Ascending aorta (tissue), 2 donors: ENCODE measurements around the gene PTPN1. TPM values are rescaled to one million over a fixed set of nuclear protein-coding genes. Genes with fewer than 3 reads are reported as not detected.
"Not testable (repeated sequence)": the region's sequence is repeated elsewhere in the genome, so short reads cannot be mapped to it uniquely, and the experiment has no call there.

Experiments
- DNase-seq, 2 donors: peaks; one replicate each; pipeline ENCODE4 v3.0.0-alpha.2; 2019; ENCODE audit warnings: low spot score in 2 of 2
- H3K27ac ChIP-seq, 2 donors: fragments of 200-600 bp; sonication (generic); one replicate each; pipeline ENCODE4 v1.5.1; 2016 to 2017; ENCODE audit warnings: mild to moderate bottlenecking in 1 of 2
- H3K27me3 ChIP-seq: fragments of 200-600 bp; sonication (generic); one replicate; pipeline ENCODE4 v1.5.1; 2017
- H3K36me3 ChIP-seq, 2 donors: fragments of 200-600 bp; sonication (generic); one replicate each; pipeline ENCODE4 v1.5.1; 2016
- H3K4me1 ChIP-seq, 2 donors: fragments of 200-600 bp; sonication (generic); one replicate each; pipeline ENCODE4 v1.5.1; 2016 to 2017; ENCODE audit warnings: mild to moderate bottlenecking in 1 of 2
- H3K4me3 ChIP-seq, 2 donors: fragments of 200-600 bp; sonication (generic); one replicate each; pipeline ENCODE4 v1.5.1; 2016 to 2017; ENCODE audit warnings: mild to moderate bottlenecking in 1 of 2
- H3K9me3 ChIP-seq, 2 donors: fragments of 200-600 bp; sonication (generic); one replicate each; pipeline ENCODE4 v1.5.1; 2016
- CTCF ChIP-seq, 3 experiments: fragments of 200-600 bp in 2 of 3; fragments of 450-650 bp in 1 of 3; sonication (generic) in 2 of 3; IDR thresholded peaks; one replicate each; pipeline ENCODE4 v1.5.1; 2016 to 2019; ENCODE audit warnings: antibody characterized with exemption in 3 of 3, mild to moderate bottlenecking in 1 of 3, moderate library complexity in 1 of 3
- intact Hi-C: fragments of 100-400 bp; cut with DNase I; formaldehyde crosslinking; loops from one replicate; pipeline ENCODE4 v1.15.1; 2023
- total RNA-seq: library from RNA; depleted of rRNA; stranded (reverse); fragments of >200 nt; gene quantifications from one replicate; pipeline ENCODE4 v1.1.0, GENCODE V29; 2016

Gene PTPN1
- total RNA-seq, 1 donor from 2014 or later, result 30.2 TPM

GRCh38 chr20:50565383-50565782 lies 55.2 kb downstream of the PTPN1 start:
- peaks cover 10 to 22% of the 10 kb centered on the region in 2 donors for H3K4me1 ChIP-seq
- H3K4me3 ChIP-seq, result no peak overlapping the region
- peaks cover 19 to 39% of the 10 kb centered on the region in 2 donors for H3K36me3 ChIP-seq
- no peak for DNase-seq
- H3K9me3 ChIP-seq, result no peaks in the 10 kb centered on the region
- intact Hi-C loops, result no loop called here
- peak overlapping the region in 1 of 2 donors; percentile 18 for H3K27ac ChIP-seq
- H3K27me3 ChIP-seq, result no peaks in the 10 kb centered on the region
- TF ChIP-seq CTCF (IDR thresholded peaks at IDR 0.05), result no peak

- H3K27ac ChIP-seq, result no peak overlapping the region
- H3K36me3 ChIP-seq, result peaks cover 19 to 39% of the 10 kb centered on the region in 2 donors
- intact Hi-C loops, result no loop called here
- DNase-seq, result no peak
- H3K27me3 ChIP-seq, result no peaks in the 10 kb centered on the region
- TF ChIP-seq CTCF (IDR thresholded peaks at IDR 0.05), result no peak
- no peak overlapping the region for H3K4me3 ChIP-seq
- peaks cover 9 to 18% of the 10 kb centered on the region in 2 donors for H3K4me1 ChIP-seq
- H3K9me3 ChIP-seq, result no peaks in the 10 kb centered on the region
Measured at GRCh38 chr20:50565871-50566270, 55.7 kb downstream of the PTPN1 start.

- Histone ChIP-seq H3K9me3 (no peaks in the 10 kb centered on the region), H3K27ac (no peak overlapping the region), H3K4me1 (peaks cover 6 to 15% of the 10 kb centered on the region in 2 donors), H3K4me3 (no peak overlapping the region), H3K36me3 (peaks cover 19 to 30% of the 10 kb centered on the region in 2 donors), H3K27me3 (no peaks in the 10 kb centered on the region)
- no peak for TF ChIP-seq CTCF (IDR thresholded peaks at IDR 0.05)
- DNase-seq, result peak in 1 of 2 donors; percentile 56
- intact Hi-C loops, result no loop called here
Measured at GRCh38 chr20:50567860-50568548, 57.8 kb downstream of the PTPN1 start.

DNA sequence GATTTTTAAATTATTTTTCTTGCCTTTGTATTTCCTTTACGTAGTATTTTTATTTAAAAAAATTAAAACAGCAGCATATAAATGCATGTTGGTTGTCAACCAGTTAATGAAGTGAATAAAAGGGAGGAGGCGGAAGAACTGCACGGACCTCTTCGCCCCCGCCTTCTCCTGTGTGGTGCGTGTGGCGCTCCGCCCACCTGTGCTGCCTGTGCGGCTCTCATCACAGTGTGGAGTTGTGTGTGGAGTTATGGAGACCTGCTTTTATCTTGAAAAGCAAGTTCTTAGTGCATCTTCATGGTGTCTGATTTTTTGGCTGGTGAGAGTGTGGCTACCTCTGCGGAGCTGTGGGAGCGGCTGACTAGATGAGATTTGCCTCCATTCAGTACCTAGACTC lies 58.4 kb downstream of the PTPN1 start:
- H3K4me1 ChIP-seq, result peaks cover 11 to 21% of the 10 kb centered on the region in 2 donors
- H3K36me3 ChIP-seq, result peaks cover 19 to 30% of the 10 kb centered on the region in 2 donors
- intact Hi-C loops, result no loop called here

GRCh38 chr20:50569487-50569863 lies 59.3 kb downstream of the PTPN1 start:
- H3K9me3 ChIP-seq, H3K27me3 ChIP-seq, H3K4me3 ChIP-seq, DNase-seq, intact Hi-C loops: not testable (repeated sequence)
- Histone ChIP-seq H3K36me3 (peaks cover 20 to 34% of the 10 kb centered on the region in 2 donors), H3K4me1 (peaks cover 12 to 20% of the 10 kb centered on the region in 2 donors), H3K27ac (peak overlapping the region; percentile 35 to 38)

More for the DNA sequence above, 58.4 kb downstream of the PTPN1 start:
- Histone ChIP-seq H3K27me3 (no peaks in the 10 kb centered on the region), H3K9me3 (no peaks in the 10 kb centered on the region), H3K27ac (no peak overlapping the region), H3K4me3 (no peak overlapping the region)
- peak in 1 of 2 donors; percentile 47 for DNase-seq
- TF ChIP-seq CTCF (IDR thresholded peaks at IDR 0.05), result no peak
